HEK293T (cell line): ENCODE measurements around the gene USP21.
"Not testable (repeated sequence)": the region's sequence is repeated elsewhere in the genome, so short reads cannot be mapped to it uniquely, and the experiment has no call there.

ENCODE experiments used
- CTCF ChIA-PET: fragments of 350-600 bp; formaldehyde crosslinking; extraction: SDS; loops from one replicate; lab custom pipeline; 2021; ENCODE audit warnings: antibody characterized with exemption, inconsistent platforms; lab: Yijun Ruan, JAX
- POLR2A ChIA-PET: fragments of 350-600 bp; formaldehyde crosslinking; extraction: SDS; loops from one replicate; lab custom pipeline; 2020; ENCODE audit warnings: antibody characterized with exemption, inconsistent platforms; lab: Yijun Ruan, JAX
- DNase-seq: peaks from one replicate; pipeline ENCODE4 v3.0.0; 2012; ENCODE audit warnings: mixed read lengths; ENCODE audit errors: extremely low spot score
- ARNT ChIP-seq: fragments of 450-650 bp; IDR thresholded peaks from 2 replicates; pipeline ENCODE4 v1.6.1; 2017; ENCODE audit warnings: mild to moderate bottlenecking
- BHLHE40 ChIP-seq: fragments of 450-650 bp; IDR thresholded peaks from 2 replicates; pipeline ENCODE4 v1.6.1; 2016; ENCODE audit warnings: mild to moderate bottlenecking, moderate library complexity, borderline replicate concordance
- CTBP1 ChIP-seq: fragments of 450-650 bp; IDR thresholded peaks from 2 replicates; pipeline ENCODE4 v1.6.1; 2016; ENCODE audit warnings: borderline replicate concordance
- ELF4 ChIP-seq: fragments of 450-650 bp; IDR thresholded peaks from 2 replicates; pipeline ENCODE4 v1.6.1; 2017; ENCODE audit warnings: antibody characterized with exemption
- FOXA1 ChIP-seq: fragments of 450-650 bp; IDR thresholded peaks from 2 replicates; pipeline ENCODE4 v1.6.1; 2016; ENCODE audit warnings: mild to moderate bottlenecking
- FOXK2 ChIP-seq: fragments of 450-650 bp; IDR thresholded peaks from 2 replicates; pipeline ENCODE4 v1.6.1; 2016; ENCODE audit warnings: mild to moderate bottlenecking
- FOXM1 ChIP-seq: fragments of 450-650 bp; IDR thresholded peaks from 2 replicates; pipeline ENCODE4 v1.6.1; 2017; ENCODE audit warnings: mild to moderate bottlenecking, borderline replicate concordance
- HDGF ChIP-seq: fragments of 450-650 bp; IDR thresholded peaks from 2 replicates; pipeline ENCODE4 v1.6.1; 2017; ENCODE audit warnings: antibody characterized with exemption, borderline replicate concordance
- L3MBTL2 ChIP-seq: fragments of 450-650 bp; conservative IDR thresholded peaks from 2 replicates; pipeline ENCODE4 v1.6.1; 2016; ENCODE audit warnings: mild to moderate bottlenecking
- LEF1 ChIP-seq: fragments of 450-650 bp; IDR thresholded peaks from 2 replicates; pipeline ENCODE4 v1.6.1; 2017; ENCODE audit warnings: mild to moderate bottlenecking, borderline replicate concordance
- NFRKB ChIP-seq: fragments of 450-650 bp; IDR thresholded peaks from 2 replicates; pipeline ENCODE4 v1.6.1; 2016; ENCODE audit warnings: mild to moderate bottlenecking, moderate library complexity
- PKNOX1 ChIP-seq: fragments of 450-650 bp; IDR thresholded peaks from 2 replicates; pipeline ENCODE4 v1.6.1; 2016
- SP1 ChIP-seq: fragments of 450-650 bp; IDR thresholded peaks from 2 replicates; pipeline ENCODE4 v1.6.1; 2017
- SUZ12 ChIP-seq: fragments of 450-650 bp; IDR thresholded peaks from 2 replicates; pipeline ENCODE4 v1.6.1; 2016; ENCODE audit warnings: mild to moderate bottlenecking
- TARDBP ChIP-seq: fragments of 450-650 bp; IDR thresholded peaks from 2 replicates; pipeline ENCODE4 v1.6.1; 2016
- ZNF384 ChIP-seq: fragments of 450-650 bp; IDR thresholded peaks from 2 replicates; pipeline ENCODE4 v1.6.1; 2016

Gene USP21

GRCh38 chr1:161159087-161159912 is at the start of gene USP21:
Gene USP21, plus strand, starts transcription at chr1:161159500. Its CDS starts 1,141 bp downstream, at chr1:161160641.
- CTCF ChIA-PET, result interaction anchor here (0.6 kb wide), 2 partner anchors 22 to 66 kb away, joined by 3 read pairs; partner anchors contain the start of gene TOMM40L
- POLR2A ChIA-PET, result interaction anchor here (1.9 kb wide), 1 partner anchor 43 kb away, joined by 8 read pairs; the partner anchor contains the start of gene NDUFS2
- peak; percentile 96 for DNase-seq
- TF ChIP-seq TARDBP, result no peak
- TF ChIP-seq HDGF, result peak; percentile 94
- TF ChIP-seq SUZ12, result no peak

GRCh38 chr1:161111117-161111516 is 48.2 kb upstream of the USP21 start:
- ChIA-PET POLR2A (no interaction called here), CTCF (no interaction called here)
- no peak for TF ChIP-seq LEF1
- TF ChIP-seq ELF4, result no peak
- TF ChIP-seq FOXK2, result no peak
- no peak for TF ChIP-seq FOXM1
- no peak for TF ChIP-seq ZNF384
- TF ChIP-seq BHLHE40, result no peak
- no peak for TF ChIP-seq TARDBP
- TF ChIP-seq PKNOX1, result no peak
- TF ChIP-seq NFRKB, result no peak
- no peak for TF ChIP-seq ARNT
- no peak for TF ChIP-seq HDGF
- TF ChIP-seq FOXA1, result no peak
- TF ChIP-seq SUZ12, result no peak
- no peak for TF ChIP-seq L3MBTL2
- TF ChIP-seq CTBP1, result no peak
- TF ChIP-seq SP1, result no peak
- no peak for DNase-seq

GRCh38 chr1:161111527-161111926 is 47.8 kb upstream of the USP21 start:
- POLR2A ChIA-PET, result no interaction called here
- no peak for DNase-seq
- CTCF ChIA-PET, result interaction anchor here (1.5 kb wide), 1 partner anchor 114 kb away, joined by 5 read pairs; no protein-coding TSS in a partner anchor
- TF ChIP-seq CTBP1 (no peak), FOXA1 (no peak), SUZ12 (no peak)

GRCh38 chr1:161113915-161114314 is 45.4 kb upstream of the USP21 start:
- TF ChIP-seq NFRKB (no peak), LEF1 (no peak), PKNOX1 (no peak)
- ChIA-PET POLR2A (interaction anchor here (0.6 kb wide), 1 partner anchor 19 kb away, joined by 3 read pairs; no protein-coding TSS in a partner anchor), CTCF (no interaction called here)
- no peak for DNase-seq

GRCh38 chr1:161114556-161114955 is 44.7 kb upstream of the USP21 start:
- POLR2A ChIA-PET, result interaction anchor here (0.7 kb wide), 1 partner anchor 70 kb away, joined by 3 read pairs; no protein-coding TSS in a partner anchor
- TF ChIP-seq TARDBP, result no peak
- no peak for TF ChIP-seq SUZ12
- no peak for TF ChIP-seq CTBP1
- no peak for TF ChIP-seq ARNT
- TF ChIP-seq ELF4, result no peak
- no peak for TF ChIP-seq LEF1
- TF ChIP-seq HDGF, result no peak
- no peak for TF ChIP-seq PKNOX1
- no peak for TF ChIP-seq FOXA1
- TF ChIP-seq SP1, result no peak
- no peak for TF ChIP-seq L3MBTL2
- TF ChIP-seq ZNF384, result no peak
- TF ChIP-seq NFRKB, result no peak
- no peak for TF ChIP-seq FOXM1
- no peak for TF ChIP-seq BHLHE40
- no peak for TF ChIP-seq FOXK2

GRCh38 chr1:161115132-161115711 is 44.1 kb upstream of the USP21 start:
- POLR2A ChIA-PET, result interaction anchor here (0.7 kb wide), 1 partner anchor 70 kb away, joined by 3 read pairs; no protein-coding TSS in a partner anchor
- CTCF ChIA-PET, result no interaction called here
- DNase-seq, result no peak
- TF ChIP-seq LEF1, result no peak

More at GRCh38 chr1:161114556-161114955, 44.7 kb upstream of the USP21 start:
- CTCF ChIA-PET, result no interaction called here
- no peak for DNase-seq

GRCh38 chr1:161115961-161116360 is 43.3 kb upstream of the USP21 start:
- POLR2A ChIA-PET, CTCF ChIA-PET: not testable (repeated sequence)

More at GRCh38 chr1:161115961-161116360, 43.3 kb upstream of the USP21 start:
- not testable (repeated sequence) for DNase-seq
